ENCODE data around the gene CNNM4.

DNA sequence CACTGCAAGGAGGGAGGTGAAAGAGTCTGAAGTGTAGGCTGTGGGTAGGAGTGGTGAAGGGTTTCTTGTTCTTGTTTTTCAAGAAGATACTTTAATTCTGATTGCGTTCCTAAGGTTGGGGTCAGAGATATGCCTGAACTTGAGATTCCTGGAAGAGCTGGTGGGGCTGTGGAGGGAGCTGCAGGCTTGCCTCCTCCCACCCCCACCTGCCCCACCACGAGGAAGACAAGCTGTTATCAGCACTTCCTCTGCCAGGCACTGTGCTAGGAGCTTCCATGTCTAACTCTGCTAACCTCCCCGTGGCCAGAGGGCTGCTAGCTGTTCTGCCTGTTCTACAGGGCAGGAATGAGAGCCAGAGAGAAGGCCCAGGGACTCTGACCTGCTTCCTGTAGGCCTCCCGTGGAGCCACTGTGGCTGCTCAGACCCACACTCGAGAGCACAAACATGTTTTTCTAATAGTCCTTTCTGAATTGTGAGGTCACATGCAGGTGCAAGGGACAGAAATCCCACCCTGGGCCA, 69.4 kb downstream of the CNNM4 start:
- TF ChIP-seq, protein P1, sequence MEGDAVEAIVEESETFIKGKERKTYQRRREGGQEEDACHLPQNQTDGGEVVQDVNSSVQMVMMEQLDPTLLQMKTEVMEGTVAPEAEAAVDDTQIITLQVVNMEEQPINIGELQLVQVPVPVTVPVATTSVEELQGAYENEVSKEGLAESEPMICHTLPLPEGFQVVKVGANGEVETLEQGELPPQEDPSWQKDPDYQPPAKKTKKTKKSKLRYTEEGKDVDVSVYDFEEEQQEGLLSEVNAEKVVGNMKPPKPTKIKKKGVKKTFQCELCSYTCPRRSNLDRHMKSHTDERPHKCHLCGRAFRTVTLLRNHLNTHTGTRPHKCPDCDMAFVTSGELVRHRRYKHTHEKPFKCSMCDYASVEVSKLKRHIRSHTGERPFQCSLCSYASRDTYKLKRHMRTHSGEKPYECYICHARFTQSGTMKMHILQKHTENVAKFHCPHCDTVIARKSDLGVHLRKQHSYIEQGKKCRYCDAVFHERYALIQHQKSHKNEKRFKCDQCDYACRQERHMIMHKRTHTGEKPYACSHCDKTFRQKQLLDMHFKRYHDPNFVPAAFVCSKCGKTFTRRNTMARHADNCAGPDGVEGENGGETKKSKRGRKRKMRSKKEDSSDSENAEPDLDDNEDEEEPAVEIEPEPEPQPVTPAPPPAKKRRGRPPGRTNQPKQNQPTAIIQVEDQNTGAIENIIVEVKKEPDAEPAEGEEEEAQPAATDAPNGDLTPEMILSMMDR (IDR thresholded peaks at IDR 0.05; ENCODE audit: borderline replicate concordance, extremely low read depth, low read length, poor library complexity, severe bottlenecking) = no peak
- TF ChIP-seq EZH2 (IDR thresholded peaks at IDR 0.05; ENCODE audit: borderline replicate concordance, low read depth, low read length, severe bottlenecking) = no peak

Data from DND-41 (cell line).